Loucy (cell line): Measurements from ENCODE around the gene CANT1.

Source experiments
- H2AFZ ChIP-seq: fragments of 200-600 bp; sonication (generic); 2 replicates; pipeline ENCODE4 v1.6.0; 2016; ENCODE audit warnings: antibody characterized with exemption, mild to moderate bottlenecking, low read length, moderate library complexity
- H3F3A ChIP-seq: fragments of 200-600 bp; 2 replicates; pipeline ENCODE4 v1.6.0; 2016; ENCODE audit warnings: antibody characterized with exemption, low read depth, mild to moderate bottlenecking
- H3K27me3 ChIP-seq: fragments of 200-600 bp; sonication (generic); 2 replicates; pipeline ENCODE4 v1.6.1; 2014; ENCODE audit warnings: low read length, mild to moderate bottlenecking; ENCODE audit not compliant: insufficient read depth, poor library complexity, severe bottlenecking
- H3K36me3 ChIP-seq: fragments of 200-600 bp; sonication (generic); 2 replicates; pipeline ENCODE4 v1.6.1; 2016; ENCODE audit warnings: low read length; ENCODE audit not compliant: insufficient read depth
- H3K4me1 ChIP-seq: fragments of 200-600 bp; sonication (generic); 2 replicates; pipeline ENCODE4 v1.5.1; 2014; ENCODE audit warnings: low read length, mild to moderate bottlenecking; ENCODE audit not compliant: insufficient read depth, poor library complexity, severe bottlenecking
- H3K4me2 ChIP-seq: fragments of 200-600 bp; sonication (generic); 2 replicates; pipeline ENCODE4 v1.6.0; 2014; ENCODE audit warnings: antibody characterized with exemption, low read length, low read depth, mild to moderate bottlenecking; ENCODE audit not compliant: poor library complexity, severe bottlenecking
- H3K4me3 ChIP-seq: fragments of 200-600 bp; sonication (generic); 2 replicates; pipeline ENCODE4 v1.5.1; 2014; ENCODE audit warnings: low read length, mild to moderate bottlenecking, mixed read lengths; ENCODE audit not compliant: poor library complexity, severe bottlenecking
- H3K79me2 ChIP-seq: fragments of 200-600 bp; sonication (generic); 2 replicates; pipeline ENCODE4 v1.6.1; 2014; ENCODE audit warnings: low read length; ENCODE audit not compliant: insufficient read depth
- H3K9ac ChIP-seq: fragments of 200-600 bp; sonication (generic); 2 replicates; pipeline ENCODE4 v1.6.0; 2014; ENCODE audit warnings: mild to moderate bottlenecking, low read depth, low read length, moderate library complexity; ENCODE audit not compliant: poor library complexity, severe bottlenecking
- H3K9me2 ChIP-seq: fragments of 200-600 bp; sonication (generic); replicated peaks from 2 replicates; pipeline ENCODE4 v1.6.1; 2016; ENCODE audit warnings: low read depth, low read length, mixed read lengths
- H3K9me3 ChIP-seq: fragments of 200-600 bp; sonication (generic); 2 replicates; pipeline ENCODE4 v1.6.1; 2014; ENCODE audit warnings: mild to moderate bottlenecking, antibody characterized with exemption, low read length, low read depth; ENCODE audit not compliant: insufficient read depth
- H4K20me1 ChIP-seq: fragments of 200-600 bp; sonication (generic); 2 replicates; pipeline ENCODE4 v1.6.0; 2014; ENCODE audit warnings: antibody characterized with exemption, low read length, mild to moderate bottlenecking; ENCODE audit not compliant: insufficient read depth, poor library complexity, severe bottlenecking
- CTCF ChIP-seq: fragments of 200-600 bp; sonication (generic); conservative IDR thresholded peaks from 2 replicates; pipeline ENCODE4 v1.5.1; 2014; ENCODE audit warnings: mild to moderate bottlenecking, antibody characterized with exemption, low read length
- EZH2phosphoT487 ChIP-seq: fragments of 200-600 bp; IDR thresholded peaks from 2 replicates; pipeline ENCODE4 v1.6.1; 2018; ENCODE audit warnings: antibody characterized with exemption, mild to moderate bottlenecking, moderate library complexity, borderline replicate concordance

The CANT1 gene

DNA sequence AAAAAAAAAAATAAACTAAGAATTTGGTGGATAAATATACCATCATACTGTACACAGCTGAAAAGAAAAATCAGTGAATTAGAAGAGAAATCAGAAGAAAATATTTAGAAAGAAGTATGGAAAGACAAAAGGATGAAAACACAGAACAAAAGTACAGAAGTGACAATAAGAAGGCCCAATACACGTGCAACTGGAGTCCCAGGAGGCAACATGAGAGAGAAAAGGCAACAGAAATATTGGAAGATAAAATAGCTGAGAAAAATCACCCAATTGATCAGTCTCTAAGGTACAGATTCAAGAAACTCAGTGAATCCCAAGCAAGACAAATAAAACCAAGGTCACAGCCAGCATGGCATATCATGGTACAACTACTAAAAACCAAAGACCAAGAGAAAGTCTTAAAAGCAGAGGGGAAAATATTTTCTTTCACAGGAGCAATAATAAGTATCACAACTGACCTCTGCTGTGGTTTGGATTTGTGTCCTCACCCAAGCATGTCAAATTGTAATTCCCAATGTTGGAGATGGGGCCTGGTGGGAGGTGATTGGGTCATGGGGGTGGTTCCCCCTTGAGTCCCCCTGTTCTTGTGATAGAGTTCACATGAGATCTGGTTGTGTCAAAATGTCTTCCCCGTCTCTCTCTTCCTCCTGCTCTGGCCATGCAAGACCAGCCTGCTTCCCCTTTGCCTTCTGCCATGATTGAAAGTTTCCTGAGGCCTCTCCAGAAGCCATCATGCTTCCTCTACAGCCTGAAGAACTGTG, 44.8 kb upstream of the CANT1 start:
- Histone ChIP-seq H3K27me3 (no peaks in the 10 kb centered on the region), H3K4me3 (no peak overlapping the region)
- TF ChIP-seq EZH2phosphoT487 (no peak), CTCF (no peak)

DNA sequence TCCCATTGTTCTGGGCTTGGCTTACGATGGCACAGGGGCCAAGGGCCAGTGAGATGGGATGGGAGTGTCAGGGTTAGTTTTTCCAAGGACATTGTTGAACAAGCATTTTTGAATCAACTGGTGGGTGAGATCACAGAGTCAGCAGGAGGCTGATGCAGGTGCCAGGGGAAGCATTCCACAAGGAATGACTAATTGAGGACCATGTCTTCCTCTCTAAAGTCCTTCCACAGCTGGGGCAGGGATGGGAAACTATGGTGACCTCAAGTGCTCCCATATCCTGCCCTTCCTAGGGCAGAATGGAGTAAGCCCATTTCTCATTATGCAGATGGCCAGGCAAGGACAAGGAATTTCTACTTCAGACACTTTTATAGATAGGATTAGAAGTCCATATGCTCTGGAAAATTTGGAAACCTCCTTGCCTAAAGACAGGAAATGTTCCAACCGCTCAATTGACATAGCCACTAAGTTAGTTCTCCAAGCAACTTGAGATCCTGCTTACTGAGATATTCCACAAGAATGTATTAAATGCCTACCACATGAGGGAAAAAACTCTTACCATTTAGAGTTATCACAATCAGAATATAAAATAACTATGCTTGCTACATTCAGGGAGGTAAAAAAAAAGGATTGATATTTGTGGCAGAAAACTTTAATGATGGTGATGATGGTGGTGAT, 43.8 kb upstream of the CANT1 start:
- no peak overlapping the region for H3K4me3 ChIP-seq
- H3K27me3 ChIP-seq, result no peaks in the 10 kb centered on the region
- H3K36me3 ChIP-seq, result no peaks in the 10 kb centered on the region
- H4K20me1 ChIP-seq, result no peaks in the 10 kb centered on the region
- TF ChIP-seq CTCF (no peak), EZH2phosphoT487 (no peak)
- no peaks in the 10 kb centered on the region for H3K79me2 ChIP-seq
- H3K9me2 ChIP-seq, result no peaks in the 10 kb centered on the region
- no peak overlapping the region for H3K9ac ChIP-seq
- H3F3A ChIP-seq, result no peaks in the 10 kb centered on the region
- no peak overlapping the region for H3K4me2 ChIP-seq
- H3K4me1 ChIP-seq, result no peaks in the 10 kb centered on the region
- no peak overlapping the region for H2AFZ ChIP-seq
- no peaks in the 10 kb centered on the region for H3K9me3 ChIP-seq

More for the DNA sequence above, 44.8 kb upstream of the CANT1 start:
- Histone ChIP-seq H3K36me3 (no peaks in the 10 kb centered on the region), H3K4me1 (no peaks in the 10 kb centered on the region), H2AFZ (no peak overlapping the region), H4K20me1 (no peaks in the 10 kb centered on the region), H3K9me2 (no peaks in the 10 kb centered on the region), H3F3A (no peaks in the 10 kb centered on the region), H3K79me2 (no peaks in the 10 kb centered on the region), H3K9me3 (no peaks in the 10 kb centered on the region), H3K9ac (no peak overlapping the region), H3K4me2 (no peak overlapping the region)

DNA sequence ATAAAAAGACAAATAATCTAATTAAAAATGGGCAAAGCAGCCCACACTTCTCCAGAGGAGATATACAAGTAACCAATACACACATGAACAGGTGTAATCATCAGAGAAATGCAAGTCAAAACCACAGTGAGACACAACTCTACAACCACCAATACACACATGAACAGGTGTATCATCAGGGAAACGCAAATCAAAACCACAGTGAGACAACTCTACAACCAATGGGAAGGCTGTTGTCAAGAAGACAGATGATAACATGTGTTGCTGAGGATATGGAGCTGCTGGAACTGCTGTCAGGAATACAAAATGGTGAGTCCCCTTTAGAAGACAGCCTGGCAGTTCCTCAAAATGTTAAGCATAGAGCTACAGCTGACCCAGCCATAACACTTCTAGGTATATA, 42.6 kb upstream of the CANT1 start:
- Histone ChIP-seq H3K36me3 (no peaks in the 10 kb centered on the region), H3K9me2 (no peaks in the 10 kb centered on the region), H3F3A (no peaks in the 10 kb centered on the region), H2AFZ (no peak overlapping the region), H3K79me2 (no peaks in the 10 kb centered on the region), H3K9me3 (no peaks in the 10 kb centered on the region), H3K4me3 (no peak overlapping the region), H3K9ac (no peak overlapping the region), H3K27me3 (no peaks in the 10 kb centered on the region), H3K4me1 (no peaks in the 10 kb centered on the region), H3K4me2 (no peak overlapping the region), H4K20me1 (no peaks in the 10 kb centered on the region)
- TF ChIP-seq EZH2phosphoT487 (no peak), CTCF (no peak)
